ENCODE results near the gene RTP4. TPM values are rescaled to one million over a fixed set of nuclear protein-coding genes. Genes with fewer than 3 reads are reported as not detected.

The RTP4 gene
- total RNA-seq, 4 donors from 2014 or later: 0.32 to 3.0 (median 0.91) TPM

GRCh38 chr3:187352581-187353575, 15.3 kb upstream of the RTP4 start:
- no peak for ATAC-seq
- Histone ChIP-seq H3K4me3 (no peak overlapping the region), H3K27me3 (peaks cover 4% of the 10 kb centered on the region), H3K27ac (no peak overlapping the region), H3K9me3 (no peaks in the 10 kb centered on the region), H3K36me3 (no peaks in the 10 kb centered on the region), H3K4me1 (no peaks in the 10 kb centered on the region)
- WGBS, 2 donors (ENCODE audit: low coverage in 1 of 2): 41 to 74% methylated on average over 7 to 9 of the region's 13 CpGs
- TF ChIP-seq POLR2AphosphoS5 (IDR thresholded peaks at IDR 0.05) (no peak), POLR2A (IDR thresholded peaks at IDR 0.05) (no peak), CTCF (IDR thresholded peaks at IDR 0.05) (no peak), EP300 (IDR thresholded peaks at IDR 0.05) (no peak)

GRCh38 chr3:187358068-187358467, 10.1 kb upstream of the RTP4 start:
- TF ChIP-seq POLR2A (IDR thresholded peaks at IDR 0.05) (no peak), POLR2AphosphoS5 (IDR thresholded peaks at IDR 0.05) (no peak), EP300 (IDR thresholded peaks at IDR 0.05) (no peak), CTCF (IDR thresholded peaks at IDR 0.05) (no peak)
- 64 to 71% methylated on average over 1 of the region's 1 CpG for WGBS, 2 donors (ENCODE audit: low coverage in 1 of 2)
- Histone ChIP-seq H3K4me3 (no peak overlapping the region), H3K27me3 (no peaks in the 10 kb centered on the region), H3K9me3 (no peaks in the 10 kb centered on the region), H3K36me3 (no peaks in the 10 kb centered on the region), H3K4me1 (no peaks in the 10 kb centered on the region), H3K27ac (no peak overlapping the region)
- ATAC-seq: no peak

DNA sequence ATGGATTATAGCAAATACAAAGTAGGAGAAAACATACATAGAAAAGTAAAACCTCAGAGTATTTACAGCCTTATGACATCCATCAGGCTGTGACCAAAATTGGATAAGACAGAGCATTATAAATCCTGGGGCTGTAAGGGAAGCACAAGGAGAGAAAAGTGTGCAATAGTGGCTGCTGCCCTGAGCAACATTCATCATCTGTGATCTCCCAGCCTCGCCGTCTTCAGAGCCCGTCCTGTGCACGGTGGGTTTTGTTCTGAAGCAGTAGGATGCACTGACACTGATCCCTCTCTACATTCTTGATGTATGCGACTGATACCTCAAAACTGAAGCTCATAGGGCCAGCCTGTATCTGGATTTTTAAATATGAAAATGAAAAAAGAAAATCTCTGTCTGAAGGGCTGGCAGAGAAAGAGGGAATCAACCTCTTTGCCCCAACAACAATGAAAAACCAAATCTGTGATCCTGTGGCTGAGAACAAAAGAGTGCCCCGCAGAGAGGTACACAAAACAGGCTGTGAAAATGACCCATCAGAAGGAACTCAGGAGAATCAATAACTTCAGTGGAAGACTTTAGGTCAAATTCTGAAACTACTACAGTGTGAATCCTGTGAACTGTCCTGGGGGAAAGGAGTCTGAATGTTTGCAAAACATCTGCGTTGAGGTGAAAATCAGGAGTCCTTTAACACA, 8.2 kb upstream of the RTP4 start:
- Histone ChIP-seq H3K27ac (no peak overlapping the region), H3K4me3 (no peak overlapping the region), H3K4me1 (no peaks in the 10 kb centered on the region), H3K27me3 (no peaks in the 10 kb centered on the region), H3K36me3 (no peaks in the 10 kb centered on the region), H3K9me3 (no peaks in the 10 kb centered on the region)
- TF ChIP-seq EP300 (IDR thresholded peaks at IDR 0.05): no peak
- TF ChIP-seq POLR2A (IDR thresholded peaks at IDR 0.05): no peak
- no peak for TF ChIP-seq POLR2AphosphoS5 (IDR thresholded peaks at IDR 0.05)
- no peak for TF ChIP-seq CTCF (IDR thresholded peaks at IDR 0.05)
- no peak for ATAC-seq
- 26 to 35% methylated on average over 6 of the region's 7 CpGs for WGBS, 2 donors (ENCODE audit: low coverage in 1 of 2)

GRCh38 chr3:187360596-187360995, 7.6 kb upstream of the RTP4 start:
- H3K4me3 ChIP-seq: no peak overlapping the region
- no peaks in the 10 kb centered on the region for H3K9me3 ChIP-seq
- WGBS, 2 donors (ENCODE audit: low coverage in 1 of 2): 48% methylated on average over 3 of the region's 3 CpGs; no CpG with 5 or more reads in 1 of the 2 donors
- H3K36me3 ChIP-seq: no peaks in the 10 kb centered on the region
- TF ChIP-seq POLR2AphosphoS5 (IDR thresholded peaks at IDR 0.05) (no peak), CTCF (IDR thresholded peaks at IDR 0.05) (no peak), EP300 (IDR thresholded peaks at IDR 0.05) (no peak), POLR2A (IDR thresholded peaks at IDR 0.05) (no peak)
- H3K27ac ChIP-seq: no peak overlapping the region
- no peaks in the 10 kb centered on the region for H3K4me1 ChIP-seq
- no peak for ATAC-seq
- no peaks in the 10 kb centered on the region for H3K27me3 ChIP-seq
